Calu3 (cell line): Measurements from ENCODE around the gene LGALS9. TPM values are rescaled to one million over a fixed set of nuclear protein-coding genes. Genes with fewer than 3 reads are reported as not detected.

Experiments used
- BruUV-seq: library from RNA; stranded (reverse); fragments of 400-500 nt; replicated peaks from 2 replicates; lab custom pipeline; 2021; lab: Mats Ljungman, UMichigan
- CTCF ChIA-PET: fragments of 300-600 bp; sonication (Branson Sonifier 250); formaldehyde crosslinking; loops from one replicate; lab custom pipeline; 2022; ENCODE audit warnings: antibody characterized with exemption; lab: Charles Lee
- DNase-seq: peaks from one replicate; pipeline ENCODE4 v3.0.0; 2022
- H3K27ac Mint-ChIP-seq: one replicate; pipeline ENCODE4 v1.8.0; 2022; ENCODE audit warnings: mixed read lengths; ENCODE audit not compliant: unreplicated experiment
- H3K27me3 Mint-ChIP-seq: one replicate; pipeline ENCODE4 v1.8.0; 2022; ENCODE audit warnings: mixed read lengths; ENCODE audit not compliant: unreplicated experiment
- H3K36me3 Mint-ChIP-seq: one replicate; pipeline ENCODE4 v1.8.0; 2022; ENCODE audit warnings: mild to moderate bottlenecking, moderate library complexity, mixed read lengths; ENCODE audit not compliant: insufficient read depth, unreplicated experiment
- H3K4me1 Mint-ChIP-seq: one replicate; pipeline ENCODE4 v1.8.0; 2022; ENCODE audit warnings: mild to moderate bottlenecking, low read depth, mixed read lengths; ENCODE audit not compliant: unreplicated experiment
- H3K4me3 Mint-ChIP-seq: one replicate; pipeline ENCODE4 v1.8.0; 2022; ENCODE audit warnings: mild to moderate bottlenecking, low read depth, moderate library complexity, mixed read lengths; ENCODE audit not compliant: unreplicated experiment
- H3K9me3 Mint-ChIP-seq: one replicate; pipeline ENCODE4 v1.8.0; 2022; ENCODE audit warnings: low read depth, mixed read lengths; ENCODE audit not compliant: unreplicated experiment
- intact Hi-C: fragments of 100-400 bp; cut with micrococcal nuclease; formaldehyde crosslinking; loops from one replicate; pipeline ENCODE4 v1.10.0; 2022; ENCODE audit not compliant: unreplicated experiment
- total RNA-seq: library from RNA; stranded (reverse); gene quantifications from 2 replicates; pipeline ENCODE4 v1.2.3, GENCODE V29; 2022
- TF ChIP-seq, protein P1 (sequence below): fragments of 200-600 bp; IDR thresholded peaks from one replicate; pipeline ENCODE4 v1.8.0; 2022; ENCODE audit warnings: antibody characterized with exemption; ENCODE audit not compliant: unreplicated experiment

The LGALS9 gene
- total RNA-seq, 1 experiment from 2014 or later = 93.1 TPM

DNA sequence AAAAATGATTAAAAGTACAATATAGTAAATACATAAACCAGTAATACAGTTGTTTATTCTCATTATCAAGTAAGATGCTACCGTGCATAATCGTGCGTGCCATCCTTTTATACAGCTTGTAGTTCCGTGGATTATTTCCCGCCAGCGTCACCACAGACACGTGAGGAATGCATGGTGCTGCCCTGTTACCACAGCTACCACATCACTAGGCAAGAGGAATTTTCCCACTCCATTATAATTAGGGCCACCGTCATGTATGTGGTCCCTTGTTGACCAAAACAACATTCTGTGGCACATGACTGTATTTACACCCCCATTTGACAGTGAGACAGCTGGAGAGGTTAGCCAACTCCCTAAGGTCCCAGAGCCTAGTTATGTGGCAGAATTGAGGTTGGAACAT, 30.5 kb upstream of the LGALS9 start:
- H3K36me3 Mint-ChIP-seq = peaks cover 4% of the 10 kb centered on the region
- no peaks in the 10 kb centered on the region for H3K27me3 Mint-ChIP-seq
- BruUV-seq = no TSS peak
- no peak for DNase-seq
- H3K4me3 Mint-ChIP-seq = no peak overlapping the region
- peaks cover 2% of the 10 kb centered on the region for H3K9me3 Mint-ChIP-seq
- no peak overlapping the region for H3K27ac Mint-ChIP-seq
- intact Hi-C loops = loop anchor here (1.0 to 10.0 kb wide), 3 partner anchors 146 to 404 kb away; partner anchors contain the start of gene KSR1
- TF ChIP-seq, protein P1, sequence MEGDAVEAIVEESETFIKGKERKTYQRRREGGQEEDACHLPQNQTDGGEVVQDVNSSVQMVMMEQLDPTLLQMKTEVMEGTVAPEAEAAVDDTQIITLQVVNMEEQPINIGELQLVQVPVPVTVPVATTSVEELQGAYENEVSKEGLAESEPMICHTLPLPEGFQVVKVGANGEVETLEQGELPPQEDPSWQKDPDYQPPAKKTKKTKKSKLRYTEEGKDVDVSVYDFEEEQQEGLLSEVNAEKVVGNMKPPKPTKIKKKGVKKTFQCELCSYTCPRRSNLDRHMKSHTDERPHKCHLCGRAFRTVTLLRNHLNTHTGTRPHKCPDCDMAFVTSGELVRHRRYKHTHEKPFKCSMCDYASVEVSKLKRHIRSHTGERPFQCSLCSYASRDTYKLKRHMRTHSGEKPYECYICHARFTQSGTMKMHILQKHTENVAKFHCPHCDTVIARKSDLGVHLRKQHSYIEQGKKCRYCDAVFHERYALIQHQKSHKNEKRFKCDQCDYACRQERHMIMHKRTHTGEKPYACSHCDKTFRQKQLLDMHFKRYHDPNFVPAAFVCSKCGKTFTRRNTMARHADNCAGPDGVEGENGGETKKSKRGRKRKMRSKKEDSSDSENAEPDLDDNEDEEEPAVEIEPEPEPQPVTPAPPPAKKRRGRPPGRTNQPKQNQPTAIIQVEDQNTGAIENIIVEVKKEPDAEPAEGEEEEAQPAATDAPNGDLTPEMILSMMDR = no peak
- peaks cover 10% of the 10 kb centered on the region for H3K4me1 Mint-ChIP-seq
- CTCF ChIA-PET = interaction anchor here (0.7 to 2.1 kb wide), 9 partner anchors 48 to 364 kb away, joined by 3 to 16 read pairs (median 5); partner anchors contain the start of gene KSR1

DNA sequence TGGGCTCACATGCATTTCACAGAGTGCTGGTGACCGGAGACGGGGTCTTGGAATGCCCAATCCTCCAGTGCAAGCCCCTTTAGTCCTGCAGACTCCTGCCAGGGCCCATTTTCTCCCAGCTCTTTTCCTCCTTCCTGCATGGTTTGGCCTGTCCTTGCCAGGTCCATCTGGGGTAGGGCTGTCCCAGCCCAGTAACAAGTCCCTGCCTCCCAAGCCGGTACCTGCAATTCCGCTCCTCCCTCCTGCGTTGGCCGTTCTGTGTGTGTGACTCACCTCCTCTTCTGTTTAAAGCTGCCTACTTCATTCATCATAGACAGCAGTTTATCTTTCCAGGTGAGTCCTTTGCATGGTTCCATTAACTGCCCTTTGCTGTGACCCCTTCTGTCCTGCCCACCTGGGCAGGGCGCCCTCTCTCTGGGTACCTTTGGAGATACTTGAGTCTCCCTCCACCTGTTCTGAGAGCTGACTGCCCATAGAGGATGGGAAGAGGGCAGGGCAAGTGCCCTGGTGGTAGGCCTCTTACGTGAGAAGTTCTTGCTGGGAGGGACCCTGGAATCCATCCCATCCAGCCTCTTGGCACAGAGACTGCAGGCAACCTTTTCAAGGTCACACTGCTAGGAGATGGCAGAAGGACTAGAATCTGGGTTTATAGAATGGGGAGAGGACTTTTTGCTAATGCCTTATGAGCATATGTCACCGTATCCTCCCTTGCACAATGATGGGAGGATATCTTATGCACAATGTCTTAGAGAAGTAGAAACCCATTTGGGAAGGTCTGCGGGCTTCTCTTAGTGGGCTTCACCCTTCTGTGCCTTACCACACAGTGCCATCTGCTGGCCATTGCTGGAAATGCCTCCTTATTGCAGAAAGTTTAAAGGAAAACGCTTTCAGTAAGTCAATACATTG, 29.7 kb upstream of the LGALS9 start:
- TF ChIP-seq, protein P1 = peak; percentile 68
- peaks cover 4% of the 10 kb centered on the region for H3K36me3 Mint-ChIP-seq
- no peak overlapping the region for H3K4me3 Mint-ChIP-seq
- BruUV-seq = no TSS peak
- CTCF ChIA-PET = interaction anchor here (1.4 to 1.8 kb wide), 2 partner anchors 107 to 146 kb away, joined by 4 to 16 read pairs; partner anchors contain the start of gene KSR1
- intact Hi-C loops = loop anchor here (1.0 to 10.0 kb wide), 4 partner anchors 107 to 405 kb away; partner anchors contain the start of gene KSR1
- H3K27ac Mint-ChIP-seq = no peak overlapping the region
- peaks cover 2% of the 10 kb centered on the region for H3K9me3 Mint-ChIP-seq
- no peaks in the 10 kb centered on the region for H3K27me3 Mint-ChIP-seq
- peak; percentile 78 for DNase-seq
- H3K4me1 Mint-ChIP-seq = peaks cover 10% of the 10 kb centered on the region

DNA sequence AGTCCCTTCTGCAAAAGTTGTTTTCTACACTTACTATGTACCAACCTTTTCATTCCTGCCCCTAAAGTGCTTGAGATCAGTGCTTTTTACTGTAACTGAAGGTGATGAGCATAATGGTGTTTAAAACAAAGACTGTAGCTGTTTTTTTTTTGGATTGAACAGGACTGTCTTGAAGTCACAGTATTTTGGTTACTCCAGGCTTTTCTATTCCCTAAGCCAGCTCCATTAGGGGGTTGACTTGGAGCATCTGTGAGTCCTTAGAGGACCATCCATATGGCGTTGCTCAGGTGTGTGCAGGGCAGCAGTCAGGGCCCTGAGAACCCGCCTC, 29.0 kb upstream of the LGALS9 start:
- intact Hi-C loops = loop anchor here (1.0 to 10.0 kb wide), 4 partner anchors 108 to 405 kb away; partner anchors contain the start of gene KSR1
- no peak for DNase-seq
- Mint-ChIP-seq H3K36me3 (peaks cover 4% of the 10 kb centered on the region), H3K4me1 (peaks cover 10% of the 10 kb centered on the region), H3K9me3 (peaks cover 2% of the 10 kb centered on the region), H3K4me3 (no peak overlapping the region), H3K27me3 (no peaks in the 10 kb centered on the region), H3K27ac (no peak overlapping the region)
- TF ChIP-seq, protein P1 = no peak
- CTCF ChIA-PET = interaction anchor here (1.4 kb wide), 1 partner anchor 108 kb away, joined by 4 read pairs; no protein-coding TSS in a partner anchor
- BruUV-seq = no TSS peak

DNA sequence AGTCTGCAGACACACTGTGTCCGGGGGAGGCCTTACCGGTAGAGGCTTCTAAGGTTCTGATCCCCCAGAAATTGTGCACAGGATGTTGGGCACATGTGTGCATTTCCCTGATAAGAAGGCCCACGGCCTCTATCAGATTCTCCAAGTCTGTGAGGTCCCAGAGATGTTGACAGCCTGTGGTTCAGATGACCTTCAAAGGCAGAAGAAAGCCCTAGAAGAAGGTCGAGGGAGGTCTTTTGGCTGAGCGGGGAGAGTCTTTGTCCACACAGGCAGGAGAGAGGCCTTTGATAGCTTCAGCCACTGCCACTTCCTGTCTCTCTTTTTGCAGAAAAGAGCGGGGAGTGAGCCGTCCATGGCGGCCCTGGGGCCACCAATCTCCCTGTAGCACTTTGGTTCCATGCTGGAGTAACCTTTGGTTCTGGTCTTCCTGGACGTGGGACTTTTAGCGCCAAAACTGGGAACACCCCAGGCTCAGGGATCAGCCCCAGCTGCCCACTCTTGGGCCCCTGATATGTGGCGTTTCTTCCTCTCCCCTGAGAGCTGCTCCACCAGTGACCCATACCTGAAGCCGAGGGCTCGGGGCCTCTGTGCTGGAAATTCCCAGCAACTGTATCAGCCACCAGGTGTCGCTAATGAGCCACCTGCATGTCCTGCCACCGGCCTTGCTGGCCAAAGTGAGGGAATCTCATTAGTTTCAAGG, 28.1 kb upstream of the LGALS9 start:
- Mint-ChIP-seq H3K9me3 (peaks cover 2% of the 10 kb centered on the region), H3K36me3 (peaks cover 4% of the 10 kb centered on the region), H3K4me1 (peaks cover 10% of the 10 kb centered on the region), H3K4me3 (no peak overlapping the region), H3K27me3 (no peaks in the 10 kb centered on the region), H3K27ac (no peak overlapping the region)
- TF ChIP-seq, protein P1 = peak; percentile 78
- intact Hi-C loops = loop anchor here (1.0 to 10.0 kb wide), 2 partner anchors 48 to 148 kb away; partner anchors contain the start of gene KSR1
- no TSS peak for BruUV-seq
- DNase-seq = peak; percentile 83
- CTCF ChIA-PET = interaction anchor here (1.2 kb wide), 2 partner anchors 48 to 153 kb away, joined by 3 to 4 read pairs; no protein-coding TSS in a partner anchor
